Lower leg skin (tissue), 4 donors: ENCODE results near the gene OSTC. TPM values are rescaled to one million over a fixed set of nuclear protein-coding genes. Genes with fewer than 3 reads are reported as not detected.

Experiments
- DNase-seq, 2 donors: peaks; one replicate each; pipeline ENCODE4 v3.0.0-alpha.2; 2019; ENCODE audit warnings: low spot score in 2 of 2
- H3K4me3 ChIP-seq: fragments of 200-600 bp; sonication (generic); 2 replicates; pipeline ENCODE4 v1.5.1; 2017; ENCODE audit warnings: mild to moderate bottlenecking, low read depth; ENCODE audit not compliant: poor library complexity, severe bottlenecking
- POLR2A ChIP-seq, 2 donors: fragments of 450-650 bp; IDR thresholded peaks; one replicate each; pipeline ENCODE4 v1.6.1; 2016 to 2017; ENCODE audit warnings: antibody characterized with exemption in 2 of 2, mild to moderate bottlenecking in 1 of 2, moderate library complexity in 1 of 2
- WGBS, 2 donors: methylation state at CpG; one replicate each; pipeline ENCODE4 v1.1.5; 2018; 5-methylcytosine and 5-hydroxymethylcytosine counted together
- intact Hi-C: fragments of 100-400 bp; cut with DNase I; formaldehyde crosslinking; loops from one replicate; pipeline ENCODE4 v1.15.0; 2023; ENCODE audit warnings: low total_unique reads
- total RNA-seq, 4 donors: library from RNA; depleted of rRNA; stranded (reverse); fragments of >200 nt; gene quantifications; one replicate each; pipeline ENCODE4 v1.1.0, GENCODE V29; 2016
- TF ChIP-seq, protein P1 (sequence below), 3 donors: fragments of 450-650 bp; IDR thresholded peaks; one replicate each; pipeline ENCODE4 v1.5.1; 2016; ENCODE audit warnings: antibody characterized with exemption in 3 of 3, mild to moderate bottlenecking in 3 of 3, moderate library complexity in 2 of 3

Gene OSTC
- total RNA-seq, 4 donors from 2014 or later, result 21.5 to 55.3 (median 39.3) TPM

DNA sequence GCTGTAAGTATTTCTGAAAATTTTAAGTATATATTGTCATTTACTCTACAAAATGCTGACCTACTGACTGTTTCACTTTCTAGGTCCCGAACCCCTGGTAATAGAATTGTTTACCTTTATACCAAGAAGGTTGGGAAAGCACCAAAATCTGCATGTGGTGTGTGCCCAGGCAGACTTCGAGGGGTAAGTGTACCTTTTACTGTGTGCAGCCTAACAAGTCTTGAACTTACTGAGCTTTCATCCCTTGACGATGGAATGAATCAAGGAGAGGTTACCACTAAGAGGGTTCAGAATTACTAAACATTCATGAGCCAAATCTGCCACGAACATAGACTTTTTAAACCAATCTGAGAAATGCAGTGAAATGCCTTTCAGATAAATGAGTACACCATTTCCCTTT lies 28.4 kb upstream of the OSTC start:
- intact Hi-C loops, result no loop called here
- WGBS, 2 donors, result 83 to 92% methylated on average over 4 of the region's 4 CpGs
- DNase-seq, result no peak
- H3K4me3 ChIP-seq, result no peak overlapping the region
- TF ChIP-seq, protein P1, sequence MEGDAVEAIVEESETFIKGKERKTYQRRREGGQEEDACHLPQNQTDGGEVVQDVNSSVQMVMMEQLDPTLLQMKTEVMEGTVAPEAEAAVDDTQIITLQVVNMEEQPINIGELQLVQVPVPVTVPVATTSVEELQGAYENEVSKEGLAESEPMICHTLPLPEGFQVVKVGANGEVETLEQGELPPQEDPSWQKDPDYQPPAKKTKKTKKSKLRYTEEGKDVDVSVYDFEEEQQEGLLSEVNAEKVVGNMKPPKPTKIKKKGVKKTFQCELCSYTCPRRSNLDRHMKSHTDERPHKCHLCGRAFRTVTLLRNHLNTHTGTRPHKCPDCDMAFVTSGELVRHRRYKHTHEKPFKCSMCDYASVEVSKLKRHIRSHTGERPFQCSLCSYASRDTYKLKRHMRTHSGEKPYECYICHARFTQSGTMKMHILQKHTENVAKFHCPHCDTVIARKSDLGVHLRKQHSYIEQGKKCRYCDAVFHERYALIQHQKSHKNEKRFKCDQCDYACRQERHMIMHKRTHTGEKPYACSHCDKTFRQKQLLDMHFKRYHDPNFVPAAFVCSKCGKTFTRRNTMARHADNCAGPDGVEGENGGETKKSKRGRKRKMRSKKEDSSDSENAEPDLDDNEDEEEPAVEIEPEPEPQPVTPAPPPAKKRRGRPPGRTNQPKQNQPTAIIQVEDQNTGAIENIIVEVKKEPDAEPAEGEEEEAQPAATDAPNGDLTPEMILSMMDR (IDR thresholded peaks at IDR 0.05), result no peak

DNA sequence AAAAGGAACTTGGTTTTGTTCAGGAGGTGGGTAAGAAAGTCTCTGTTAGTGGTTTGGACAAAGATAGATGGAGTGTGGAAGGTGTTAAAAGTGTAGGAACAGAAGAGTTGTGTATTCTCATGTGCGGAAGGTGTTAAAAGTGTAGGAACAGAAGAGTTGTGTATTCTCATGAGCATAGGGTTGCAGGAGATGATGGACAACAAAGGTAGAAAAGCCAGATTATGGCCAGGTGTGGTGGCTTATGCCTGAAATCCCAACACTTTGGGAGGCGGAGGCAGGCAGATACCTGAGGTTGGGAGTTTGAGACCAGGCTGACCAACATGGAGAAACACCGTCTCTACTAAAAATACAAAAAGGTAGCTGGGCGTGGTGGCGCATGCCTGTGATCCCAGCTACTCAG lies 27.6 kb upstream of the OSTC start:
- intact Hi-C loops, result no loop called here
- 96% methylated on average over 5 of the region's 5 CpGs for WGBS, 2 donors
- no peak for TF ChIP-seq POLR2A (IDR thresholded peaks at IDR 0.05)
- TF ChIP-seq, protein P1 (IDR thresholded peaks at IDR 0.05), result no peak
- no peak overlapping the region for H3K4me3 ChIP-seq
- DNase-seq, result no peak

DNA sequence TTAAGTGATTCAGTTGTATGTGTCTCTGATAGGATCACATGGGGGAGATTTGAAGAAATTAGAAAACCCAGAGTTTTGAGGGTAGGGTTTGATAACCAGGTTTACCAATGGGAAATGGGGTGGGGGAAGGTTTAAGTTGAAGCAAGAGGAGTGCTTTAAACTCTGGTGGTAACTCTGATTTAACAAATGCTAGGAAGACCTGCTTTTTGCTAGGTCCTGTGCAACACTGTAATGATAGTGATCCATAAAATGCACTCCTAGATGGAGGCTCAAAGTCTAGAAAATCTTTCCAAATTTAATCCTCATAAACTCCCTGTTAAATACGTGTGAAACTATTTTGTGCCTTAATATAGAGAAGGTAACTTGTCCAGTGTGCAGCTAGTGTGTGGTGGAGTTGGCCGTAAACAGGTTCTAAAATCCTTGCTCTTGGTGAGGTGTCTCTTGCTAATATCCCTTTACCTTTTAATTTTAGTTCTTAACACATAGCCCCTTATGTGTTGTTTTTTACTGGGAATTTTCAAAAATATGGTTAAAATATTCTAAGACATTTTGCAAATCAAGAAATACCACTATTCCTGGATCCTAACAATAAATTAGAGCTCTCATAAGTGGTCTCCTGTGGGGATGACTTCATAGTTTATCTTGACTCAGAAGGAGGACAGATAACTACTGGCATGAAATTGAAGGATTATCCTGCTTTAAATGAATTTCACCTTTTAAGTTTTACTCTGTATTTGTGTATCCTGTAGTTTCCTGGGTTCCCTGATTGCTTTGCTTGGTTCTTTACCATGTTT lies 25.9 kb upstream of the OSTC start:
- 63 to 77% methylated on average over 2 of the region's 2 CpGs for WGBS, 2 donors
- intact Hi-C loops, result no loop called here
- no peak for DNase-seq
- H3K4me3 ChIP-seq, result no peak overlapping the region
- TF ChIP-seq, protein P1 (IDR thresholded peaks at IDR 0.05), result no peak
- no peak for TF ChIP-seq POLR2A (IDR thresholded peaks at IDR 0.05)

DNA sequence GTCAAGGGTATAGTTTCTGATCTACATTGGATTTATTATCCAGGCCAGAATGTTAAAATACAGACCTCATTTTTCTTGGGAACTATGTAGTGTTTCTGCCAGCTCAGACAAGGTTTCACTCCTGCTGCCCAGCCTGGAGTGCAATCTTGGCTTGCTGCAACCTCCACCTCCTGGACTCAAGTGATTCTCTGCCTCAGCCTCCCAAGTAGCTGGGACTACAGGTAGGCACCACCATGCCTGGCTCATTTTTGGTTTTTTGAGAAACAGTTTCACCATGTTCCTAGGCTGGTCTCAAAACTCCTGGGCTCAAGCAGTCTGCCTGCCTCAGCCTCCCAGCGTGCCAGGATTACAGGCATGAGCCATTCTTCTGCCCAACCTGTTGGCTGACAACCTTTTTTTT lies 24.3 kb upstream of the OSTC start:
- no peak for TF ChIP-seq POLR2A (IDR thresholded peaks at IDR 0.05)
- TF ChIP-seq, protein P1 (IDR thresholded peaks at IDR 0.05), result no peak
- no peak for DNase-seq
- 90 to 91% methylated on average over 1 of the region's 1 CpG for WGBS, 2 donors
- H3K4me3 ChIP-seq, result no peak overlapping the region
- intact Hi-C loops, result no loop called here

DNA sequence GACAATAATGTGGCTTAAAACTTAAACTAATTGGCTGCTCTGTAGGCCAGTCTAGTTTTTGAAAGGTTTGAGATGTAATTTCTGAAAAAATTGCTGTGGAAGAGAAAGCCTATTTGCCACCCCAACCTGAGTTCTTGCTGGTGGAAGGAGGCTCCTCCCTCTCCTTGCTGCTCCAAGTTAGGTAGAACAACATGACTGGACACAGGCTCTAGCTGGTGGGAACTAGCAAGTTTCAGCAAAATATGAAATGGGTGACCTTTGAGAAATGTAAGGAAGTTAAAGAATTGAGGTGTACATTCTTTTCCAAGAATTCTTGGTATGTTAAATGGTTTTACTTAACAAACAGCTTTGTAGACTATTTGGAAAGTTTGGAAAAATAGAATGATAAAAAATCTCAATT lies 22.0 kb upstream of the OSTC start:
- DNase-seq, result no peak
- TF ChIP-seq POLR2A (IDR thresholded peaks at IDR 0.05), result no peak
- TF ChIP-seq, protein P1 (IDR thresholded peaks at IDR 0.05), result no peak
- intact Hi-C loops, result no loop called here
- H3K4me3 ChIP-seq, result no peak overlapping the region
